ENCODE results near the gene IPP.

The IPP gene

GRCh38 chr1:45669379-45669778, 81.1 kb downstream of the IPP start:
- no peak overlapping the region for H3K4me3 ChIP-seq (ENCODE audit: low read depth, low read length)
- TF ChIP-seq CTCF (IDR thresholded peaks at IDR 0.05; ENCODE audit: borderline replicate concordance, insufficient read depth, low read depth, low read length): no peak

DNA sequence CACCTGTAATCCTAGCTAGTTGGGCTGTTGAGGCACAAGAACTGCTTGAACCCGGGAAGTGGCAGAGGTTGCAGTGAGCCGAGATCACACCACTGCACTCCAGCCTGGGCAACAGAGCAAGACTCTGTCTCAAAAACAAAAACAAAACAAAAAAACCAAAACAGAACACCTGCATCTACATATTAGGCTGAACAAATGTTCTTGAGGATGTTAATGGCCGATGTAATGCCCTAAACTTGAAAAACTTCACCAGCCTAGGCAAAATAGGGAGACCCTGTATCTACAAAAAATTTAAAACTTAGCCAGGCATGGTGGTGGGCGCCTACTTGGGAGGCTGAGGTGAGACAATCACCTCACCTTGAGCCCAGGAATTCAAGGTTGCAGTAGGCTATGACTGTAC, 81.9 kb downstream of the IPP start:
- TF ChIP-seq CTCF (IDR thresholded peaks at IDR 0.05; ENCODE audit: borderline replicate concordance, insufficient read depth, low read depth, low read length): no peak
- no peak overlapping the region for H3K4me3 ChIP-seq (ENCODE audit: low read depth, low read length)

GRCh38 chr1:45667321-45668111, 82.9 kb downstream of the IPP start:
- no peak for TF ChIP-seq CTCF (IDR thresholded peaks at IDR 0.05; ENCODE audit: borderline replicate concordance, insufficient read depth, low read depth, low read length)
- no peak overlapping the region for H3K4me3 ChIP-seq (ENCODE audit: low read depth, low read length)

- no peak overlapping the region for H3K4me3 ChIP-seq (ENCODE audit: low read depth, low read length)
- no peak for TF ChIP-seq CTCF (IDR thresholded peaks at IDR 0.05; ENCODE audit: borderline replicate concordance, insufficient read depth, low read depth, low read length)
Observed at GRCh38 chr1:45666836-45667235, 83.6 kb downstream of the IPP start.

DNA sequence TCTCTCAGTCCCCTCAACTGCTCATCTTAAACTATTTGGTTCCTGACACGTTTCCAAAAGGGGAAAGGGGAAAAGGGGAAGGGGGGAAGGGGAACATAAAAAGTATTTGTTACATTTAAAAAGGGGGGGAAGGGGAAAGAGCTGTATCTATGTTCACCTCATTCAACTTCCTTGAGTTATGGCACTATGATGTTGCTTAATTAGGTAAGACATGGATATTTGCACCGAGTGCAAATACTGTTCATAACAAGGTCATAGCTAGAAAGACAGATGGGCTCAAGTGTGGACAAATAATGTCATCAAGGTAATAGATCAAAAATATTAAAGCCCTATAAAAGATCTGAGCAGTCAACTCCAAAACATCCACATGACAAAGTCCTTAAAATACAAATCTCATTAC, 90.1 kb downstream of the IPP start:
- H3K4me3 ChIP-seq (ENCODE audit: low read depth, low read length): no peak overlapping the region
- TF ChIP-seq CTCF (IDR thresholded peaks at IDR 0.05; ENCODE audit: borderline replicate concordance, insufficient read depth, low read depth, low read length): no peak

DNA sequence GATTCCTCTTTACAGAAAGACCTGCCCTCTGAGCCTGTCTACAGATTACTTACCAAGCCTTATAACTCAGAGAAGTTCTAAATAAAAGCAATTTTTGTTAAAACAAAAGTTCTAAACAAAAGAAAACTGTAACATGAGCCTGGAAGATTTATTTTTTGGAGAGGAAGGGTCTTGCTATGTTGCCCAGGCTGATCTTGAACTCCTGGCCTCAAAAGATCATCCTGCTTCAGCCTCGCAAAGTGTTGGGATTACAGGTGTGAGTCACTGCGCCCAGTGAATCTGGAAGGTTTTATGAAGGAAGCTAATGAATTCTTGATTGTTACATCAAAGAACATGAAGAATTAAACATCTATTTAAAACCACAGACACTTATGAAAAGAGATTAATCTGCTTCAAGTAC, 91.2 kb downstream of the IPP start:
- H3K4me3 ChIP-seq (ENCODE audit: low read depth, low read length): no peak overlapping the region
- no peak for TF ChIP-seq CTCF (IDR thresholded peaks at IDR 0.05; ENCODE audit: borderline replicate concordance, insufficient read depth, low read depth, low read length)

GRCh38 chr1:45658171-45658570, 92.3 kb downstream of the IPP start:
- no peak for TF ChIP-seq CTCF (IDR thresholded peaks at IDR 0.05; ENCODE audit: borderline replicate concordance, insufficient read depth, low read depth, low read length)
- no peak overlapping the region for H3K4me3 ChIP-seq (ENCODE audit: low read depth, low read length)

Measured in GM12875 (cell line).